ENCODE measurements around the gene SLC17A8.

GRCh38 chr12:100463661-100464060 is 106.8 kb downstream of the SLC17A8 start:
- TF ChIP-seq POLR2A (IDR thresholded peaks at IDR 0.05; ENCODE audit: extremely low read depth, insufficient read length) (no peak), CTCF (IDR thresholded peaks at IDR 0.05; ENCODE audit: low read depth, low read length) (no peak), MAX (IDR thresholded peaks at IDR 0.05; ENCODE audit: low read depth, low read length) (no peak), MYC (IDR thresholded peaks at IDR 0.05; ENCODE audit: low read depth, low read length) (no peak)

Measured in NB4 (cell line).